Pancreas (tissue), 10 donors: ENCODE measurements around the gene ZFAND2A. TPM values are rescaled to one million over a fixed set of nuclear protein-coding genes. Genes with fewer than 3 reads are reported as not detected.

Experiments
- ATAC-seq, 4 donors: fragments of 200-7000 bp; cut with Tn5 transposase; one replicate each; pipeline versions ENCODE4 v1.8.0 to v1.9.1; 2020; ENCODE audit warnings: mild to moderate bottlenecking in 4 of 4, moderate library complexity in 4 of 4
- DNase-seq, 6 donors: peaks; one replicate each; pipeline ENCODE4 v3.0.0-alpha.2; 2020
- FAIRE-seq: peaks from 2 replicates; lab custom pipeline; 2012; peaks lifted over from hg19 to GRCh38; lab: Jason Lieb, UNC
- H3K27ac ChIP-seq, 4 donors: fragments of 200-600 bp; sonication (generic); 1 replicate in 3 of 4; 2 replicates in 1 of 4; pipeline versions ENCODE4 v1.5.0 to v1.8.0; 2020
- H3K27me3 ChIP-seq, 4 donors: fragments of 200-600 bp; one replicate each; pipeline ENCODE4 v1.8.0; 2021
- H3K36me3 ChIP-seq, 3 donors: fragments of 200-600 bp; sonication (generic) in 1 of 3; one replicate each; pipeline versions ENCODE4 v1.5.0 to v1.8.0; 2020 to 2021
- H3K4me1 ChIP-seq, 3 donors: fragments of 200-600 bp; one replicate each; pipeline ENCODE4 v1.8.0; 2021
- H3K4me3 ChIP-seq, 4 donors: fragments of 200-600 bp; sonication (generic) in 2 of 4; one replicate each; pipeline versions ENCODE4 v1.5.0 to v1.8.0; 2020 to 2021
- H3K9me3 ChIP-seq, 4 donors: fragments of 200-600 bp; one replicate each; pipeline ENCODE4 v1.8.0; 2021
- CTCF ChIP-seq, 4 donors: fragments of 200-600 bp; sonication (generic) in 3 of 4; IDR thresholded peaks; one replicate each; pipeline versions ENCODE4 v1.5.0 to v1.8.0; 2021; ENCODE audit warnings: antibody characterized with exemption in 4 of 4
- WGBS, 2 donors: extraction: QIAGEN DNeasy Blood & Tissue Kit; methylation state at CpG; one replicate each; pipeline ENCODE4 v1.1.7; 2013; 5-methylcytosine and 5-hydroxymethylcytosine counted together
- intact Hi-C, 3 donors: fragments of 100-400 bp; cut with DNase I; formaldehyde crosslinking; loops; one replicate each; pipeline versions ENCODE4 v1.11.1 to v1.14.2; 2022
- polyA plus RNA-seq, 2 donors: library from polyadenylated mRNA; stranded (reverse); fragments of 200-250 nt; gene quantifications; one replicate each; pipeline ENCODE4 v1.2.3, GENCODE V29; 2013
- total RNA-seq, 6 donors: library from RNA; stranded (reverse); fragmentation: NEBNext Ultra II Directional in 4 of 6; extraction: Animal tissue kit (Norgen Biotek cat#: 25700) in 4 of 6; gene quantifications; one replicate each; pipeline versions ENCODE4 v1.2.1 to v1.2.4, GENCODE V29; 2021 to 2023
- donor health status: healthy with polysubstance abuse.
- donor health status: DM: no; HTN: no; CAD: no; lungs with moderate emphysema.
- donor health status: DM: no; HTN: no; CAD: no.
- donor health status: control.
- donor health status: control.
- donor health status: Bipolar disorder and iron deficiency.
- donor health status: DM: yes; HTN: yes; CAD: no.
- donor health status: DM: no; HTN: no; CAD: no.
- donor health status: DM: no; HTN: no; CAD: no.
- donor health status: DM: yes; HTN: yes; CAD: no.

The ZFAND2A gene
- total and polyA plus RNA-seq, 8 donors = 6.1 to 35.0 (median 15.3) TPM

- Histone ChIP-seq H3K36me3 (no peaks in the 10 kb centered on the region), H3K9me3 (no peaks in the 10 kb centered on the region), H3K27me3 (no peaks in the 10 kb centered on the region), H3K27ac (no peak overlapping the region), H3K4me1 (no peaks in the 10 kb centered on the region), H3K4me3 (no peak overlapping the region)
- 88 to 89% methylated on average over 31 of the region's 31 CpGs for WGBS, 2 donors
- no peak for ATAC-seq
- no peak for TF ChIP-seq CTCF (IDR thresholded peaks at IDR 0.05)
- intact Hi-C loops = no loop called here
- peak in 2 of 6 donors; percentile 52 to 60 for DNase-seq
- no peak for FAIRE-seq
Observed at GRCh38 chr7:1122832-1123501, 37.0 kb downstream of the ZFAND2A start.

- no peak overlapping the region for H3K27ac ChIP-seq
Observed at GRCh38 chr7:1121886-1122831, 37.8 kb downstream of the ZFAND2A start.

GRCh38 chr7:1121476-1121875 is 38.5 kb downstream of the ZFAND2A start:
- H3K27ac ChIP-seq = no peak overlapping the region
- WGBS, 2 donors = 94 to 95% methylated on average over 14 of the region's 14 CpGs
- H3K36me3 ChIP-seq = no peaks in the 10 kb centered on the region
- no peak for TF ChIP-seq CTCF (IDR thresholded peaks at IDR 0.05)
- no peaks in the 10 kb centered on the region for H3K4me1 ChIP-seq
- H3K9me3 ChIP-seq = no peaks in the 10 kb centered on the region
- intact Hi-C loops = no loop called here
- H3K4me3 ChIP-seq = no peak overlapping the region
- ATAC-seq (no peak), DNase-seq (peak in 2 of 6 donors; percentile 22 to 26), FAIRE-seq (no peak)
- no peaks in the 10 kb centered on the region for H3K27me3 ChIP-seq

More at GRCh38 chr7:1121886-1122831, 37.8 kb downstream of the ZFAND2A start:
- WGBS, 2 donors = 86% methylated on average over 28 of the region's 28 CpGs
- TF ChIP-seq CTCF (IDR thresholded peaks at IDR 0.05) = no peak
- peak in 2 of 6 donors; percentile 47 to 51 for DNase-seq
- Histone ChIP-seq H3K27me3 (no peaks in the 10 kb centered on the region), H3K4me3 (no peak overlapping the region), H3K36me3 (no peaks in the 10 kb centered on the region), H3K9me3 (no peaks in the 10 kb centered on the region), H3K4me1 (no peaks in the 10 kb centered on the region)
- FAIRE-seq = no peak
- intact Hi-C loops = no loop called here
- no peak for ATAC-seq

- Histone ChIP-seq H3K4me3 (no peak overlapping the region), H3K27me3 (no peaks in the 10 kb centered on the region), H3K36me3 (no peaks in the 10 kb centered on the region), H3K4me1 (no peaks in the 10 kb centered on the region), H3K27ac (no peak overlapping the region), H3K9me3 (no peaks in the 10 kb centered on the region)
- FAIRE-seq (no peak), DNase-seq (peak in 2 of 6 donors; percentile 13 to 20), ATAC-seq (no peak)
- TF ChIP-seq CTCF (IDR thresholded peaks at IDR 0.05) = no peak
- intact Hi-C loops = no loop called here
- 91 to 92% methylated on average over 22 of the region's 22 CpGs for WGBS, 2 donors
Observed at GRCh38 chr7:1120791-1121190, 39.2 kb downstream of the ZFAND2A start.
